ENCODE data around the gene IQCE. TPM values are rescaled to one million over a fixed set of nuclear protein-coding genes. Genes with fewer than 3 reads are reported as not detected.

The IQCE gene
- total RNA-seq, 1 experiment from 2014 or later = 44.8 TPM

- DNase-seq (ENCODE audit: low read depth, low spot score) (no peak), ATAC-seq (no peak)
- Histone ChIP-seq H3K27ac (ENCODE audit: low read length) (no peak overlapping the region), H3K9me3 (ENCODE audit: control insufficient read depth, insufficient read depth, low read depth, low read length) (no peaks in the 10 kb centered on the region), H3K27me3 (ENCODE audit: control insufficient read depth, insufficient read depth, low read length) (no peaks in the 10 kb centered on the region), H3K4me1 (ENCODE audit: control insufficient read depth, insufficient read depth, low read length) (no peaks in the 10 kb centered on the region), H3K4me3 (ENCODE audit: low read depth in 2 of 2, low read length in 2 of 2) (no peak overlapping the region), H3K36me3 (ENCODE audit: control insufficient read depth, insufficient read depth, low read length) (no peaks in the 10 kb centered on the region)
- no peak for TF ChIP-seq CTCF (IDR thresholded peaks at IDR 0.05)
- no peak for TF ChIP-seq REST (IDR thresholded peaks at IDR 0.05; ENCODE audit: insufficient read depth in 1 of 2, low read depth in 2 of 2, low read length in 1 of 2)
- TF ChIP-seq POLR2AphosphoS5 (IDR thresholded peaks at IDR 0.05; ENCODE audit: low read depth, low read length) = no peak
- no peak for TF ChIP-seq TCF7L2 (IDR thresholded peaks at IDR 0.05; ENCODE audit: low read depth, low read length)
- TF ChIP-seq SIN3A (IDR thresholded peaks at IDR 0.05; ENCODE audit: borderline replicate concordance, insufficient read depth, low read depth, low read length) = no peak
- POLR2A ChIA-PET = no interaction called here
- CTCF ChIA-PET = interaction anchor here (0.6 kb wide), 2 partner anchors 21 to 40 kb away, joined by 3 to 8 read pairs; no protein-coding TSS in a partner anchor
- in situ Hi-C loops (cut with HindIII; ENCODE audit: low pct_unique_long_range_greater_than_20kb, low sequenced_read_pairs) (no loop called here), intact Hi-C loops (cut with micrococcal nuclease; ENCODE audit: unreplicated experiment) (no loop called here)
- no TSS peak for BruUV-seq (replicated peaks)
These were observed 47.1 kb downstream of the IQCE start for GRCh38 chr7:2605608-2606538.

DNA sequence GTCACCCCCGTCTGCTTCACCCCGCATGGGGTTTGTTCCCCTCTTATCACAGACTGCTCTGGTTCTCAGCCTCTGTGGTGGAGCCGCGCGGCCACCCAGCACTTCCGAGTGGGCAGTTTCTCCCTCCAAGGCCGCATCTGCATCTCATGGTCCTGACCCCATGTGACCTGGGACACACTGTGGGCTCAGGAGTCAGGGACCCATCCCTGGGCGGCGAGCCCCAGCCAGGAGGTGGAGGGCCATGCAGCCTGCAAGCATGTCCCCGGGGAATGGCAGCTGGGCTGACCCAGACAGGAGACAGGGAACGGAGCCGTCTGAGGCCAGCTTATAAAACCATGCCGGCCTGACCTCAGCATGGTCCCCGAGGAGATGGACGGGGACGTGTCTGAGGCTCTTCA lies 47.8 kb downstream of the IQCE start:
- no peak for ATAC-seq
- ChIA-PET POLR2A (no interaction called here), CTCF (interaction anchor here (0.6 kb wide), 1 partner anchor 39 kb away, joined by 3 read pairs; no protein-coding TSS in a partner anchor)
- no peaks in the 10 kb centered on the region for H3K9me3 ChIP-seq (ENCODE audit: control insufficient read depth, insufficient read depth, low read depth, low read length)
- no TSS peak for BruUV-seq (replicated peaks)
- DNase-seq (ENCODE audit: low read depth, low spot score) = no peak
- intact Hi-C loops (cut with micrococcal nuclease; ENCODE audit: unreplicated experiment) (no loop called here), in situ Hi-C loops (cut with HindIII; ENCODE audit: low pct_unique_long_range_greater_than_20kb, low sequenced_read_pairs) (no loop called here)
- H3K27ac ChIP-seq (ENCODE audit: low read length) = no peak overlapping the region
- no peak for TF ChIP-seq SIN3A (IDR thresholded peaks at IDR 0.05; ENCODE audit: borderline replicate concordance, insufficient read depth, low read depth, low read length)
- no peak for TF ChIP-seq CTCF (IDR thresholded peaks at IDR 0.05)
- no peak for TF ChIP-seq TCF7L2 (IDR thresholded peaks at IDR 0.05; ENCODE audit: low read depth, low read length)
- TF ChIP-seq POLR2AphosphoS5 (IDR thresholded peaks at IDR 0.05; ENCODE audit: low read depth, low read length) = no peak
- no peak for TF ChIP-seq REST (IDR thresholded peaks at IDR 0.05; ENCODE audit: insufficient read depth in 1 of 2, low read depth in 2 of 2, low read length in 1 of 2)
- H3K27me3 ChIP-seq (ENCODE audit: control insufficient read depth, insufficient read depth, low read length) = no peaks in the 10 kb centered on the region
- H3K36me3 ChIP-seq (ENCODE audit: control insufficient read depth, insufficient read depth, low read length) = no peaks in the 10 kb centered on the region
- no peak overlapping the region for H3K4me3 ChIP-seq (ENCODE audit: low read depth in 2 of 2, low read length in 2 of 2)
- H3K4me1 ChIP-seq (ENCODE audit: control insufficient read depth, insufficient read depth, low read length) = no peaks in the 10 kb centered on the region
